Activated CD4-positive, alpha-beta T cell treated with anti-CD3 and anti-CD28 coated beads, Interleukin-2, amount 10 ng/mL, durations not matched to agents 7 days and 5 days (primary cell): ENCODE measurements around the gene CCDC190. TPM values are rescaled to one million over a fixed set of nuclear protein-coding genes. Genes with fewer than 3 reads are reported as not detected.
"Not testable (repeated sequence)": the region's sequence is repeated elsewhere in the genome, so short reads cannot be mapped to it uniquely, and the experiment has no call there.

Experiments used
- CTCF ChIA-PET: fragments of 350-600 bp; sonication (Branson Sonifier 250); formaldehyde crosslinking; loops from one replicate; lab custom pipeline; 2021; ENCODE audit warnings: antibody characterized with exemption; lab: Charles Lee
- POLR2A ChIA-PET: fragments of 350-600 bp; sonication (Branson Sonifier 250); formaldehyde crosslinking; loops from one replicate; lab custom pipeline; 2021; ENCODE audit warnings: antibody characterized with exemption; lab: Charles Lee
- DNase-seq: peaks from one replicate; pipeline ENCODE4 v3.0.0-alpha.2; 2020
- H3K27ac Mint-ChIP-seq: one replicate; pipeline ENCODE4 v1.8.0; 2021; ENCODE audit warnings: mild to moderate bottlenecking, moderate library complexity, mixed read lengths
- H3K27me3 Mint-ChIP-seq: one replicate; pipeline ENCODE4 v1.8.0; 2021; ENCODE audit warnings: mixed read lengths
- H3K36me3 Mint-ChIP-seq: one replicate; pipeline ENCODE4 v1.8.0; 2021; ENCODE audit warnings: low read depth, mixed read lengths
- H3K4me1 Mint-ChIP-seq: one replicate; pipeline ENCODE4 v1.8.0; 2021; ENCODE audit warnings: mixed read lengths
- H3K4me3 Mint-ChIP-seq: one replicate; pipeline ENCODE4 v1.8.0; 2021; ENCODE audit warnings: mild to moderate bottlenecking, moderate library complexity, mixed read lengths
- H3K9me3 Mint-ChIP-seq: one replicate; pipeline ENCODE4 v1.8.0; 2021; ENCODE audit warnings: mixed read lengths
- total RNA-seq, 2 experiments: library from RNA; stranded (reverse); gene quantifications; one replicate each; pipeline ENCODE4 v1.2.3, GENCODE V29; 2021

CCDC190 gene
- total RNA-seq, 2 experiments from 2014 or later = not detected

DNA sequence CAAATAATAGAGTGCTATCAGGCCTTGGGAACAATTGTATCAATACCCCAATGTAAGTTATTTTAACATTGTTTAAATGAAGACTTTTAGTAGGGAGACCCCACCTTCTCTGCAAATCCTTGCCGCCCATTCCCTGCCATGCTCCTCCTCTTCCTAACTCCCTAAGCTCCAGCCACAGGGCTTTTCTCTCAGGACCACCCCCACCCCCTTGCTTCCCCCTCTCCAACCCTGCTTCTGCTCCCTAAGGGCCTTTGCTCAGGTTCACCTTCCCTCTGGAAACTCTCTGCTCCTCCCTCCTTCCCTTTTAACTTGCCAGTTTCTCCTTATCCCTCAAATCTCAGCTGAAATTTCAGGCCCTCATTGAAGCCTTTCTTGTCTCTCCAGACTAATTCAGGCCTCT, 16.8 kb downstream of the CCDC190 start:
- H3K4me1 Mint-ChIP-seq = no peaks in the 10 kb centered on the region
- no peak overlapping the region for H3K4me3 Mint-ChIP-seq
- ChIA-PET CTCF (interaction anchor here (0.8 kb wide), 1 partner anchor 9 kb away, joined by 4 read pairs; no protein-coding TSS in a partner anchor), POLR2A (no interaction called here)
- no peak overlapping the region for H3K27ac Mint-ChIP-seq
- H3K27me3 Mint-ChIP-seq = peaks cover 25% of the 10 kb centered on the region
- H3K36me3 Mint-ChIP-seq = peaks cover 4% of the 10 kb centered on the region
- no peak for DNase-seq
- peaks cover 5% of the 10 kb centered on the region for H3K9me3 Mint-ChIP-seq

GRCh38 chr1:162840250-162840839, 20.6 kb downstream of the CCDC190 start:
- Mint-ChIP-seq H3K27ac (no peak overlapping the region), H3K27me3 (peaks cover 30% of the 10 kb centered on the region), H3K36me3 (peaks cover 16% of the 10 kb centered on the region), H3K9me3 (peaks cover 22% of the 10 kb centered on the region), H3K4me3 (no peak overlapping the region), H3K4me1 (peaks cover 10% of the 10 kb centered on the region)
- DNase-seq = no peak
- ChIA-PET CTCF (no interaction called here), POLR2A (no interaction called here)

DNA sequence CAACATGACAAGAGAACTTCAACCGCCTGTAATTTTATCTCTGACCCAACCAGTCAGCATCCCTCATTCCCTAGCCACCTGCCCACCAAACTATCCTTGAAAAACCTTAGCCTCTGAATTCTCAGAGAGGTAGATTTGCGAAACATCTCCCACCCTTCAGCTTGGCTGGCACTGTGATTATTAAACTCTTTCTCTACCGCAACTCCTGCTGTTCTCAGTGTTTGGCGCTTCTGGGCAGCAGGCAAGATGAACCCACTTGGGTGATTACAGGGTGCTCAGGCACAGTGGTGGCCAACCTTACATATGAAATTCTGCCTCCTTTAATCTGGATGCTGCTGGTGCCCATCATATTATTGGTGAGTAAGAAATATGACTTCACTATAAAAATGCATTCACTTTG, 22.1 kb downstream of the CCDC190 start:
- ChIA-PET CTCF (no interaction called here), POLR2A (no interaction called here)
- Mint-ChIP-seq H3K4me3 (no peak overlapping the region), H3K27ac (no peak overlapping the region), H3K9me3 (peaks cover 30% of the 10 kb centered on the region), H3K36me3 (peaks cover 19% of the 10 kb centered on the region), H3K27me3 (peaks cover 28% of the 10 kb centered on the region), H3K4me1 (peaks cover 22% of the 10 kb centered on the region)
- DNase-seq = no peak

GRCh38 chr1:162835157-162835899, 25.6 kb downstream of the CCDC190 start:
- no peak for DNase-seq

GRCh38 chr1:162832470-162832869, 28.5 kb downstream of the CCDC190 start:
- H3K27ac Mint-ChIP-seq = no peak overlapping the region
- ChIA-PET CTCF (no interaction called here), POLR2A (no interaction called here)
- no peak for DNase-seq
- peaks cover 19% of the 10 kb centered on the region for H3K9me3 Mint-ChIP-seq
- peaks cover 21% of the 10 kb centered on the region for H3K27me3 Mint-ChIP-seq
- H3K4me3 Mint-ChIP-seq = no peak overlapping the region
- peaks cover 29% of the 10 kb centered on the region for H3K4me1 Mint-ChIP-seq
- peaks cover 14% of the 10 kb centered on the region for H3K36me3 Mint-ChIP-seq

More at GRCh38 chr1:162835157-162835899, 25.6 kb downstream of the CCDC190 start:
- peaks cover 17% of the 10 kb centered on the region for H3K27me3 Mint-ChIP-seq
- H3K36me3 Mint-ChIP-seq = peaks cover 20% of the 10 kb centered on the region
- no peak overlapping the region for H3K4me3 Mint-ChIP-seq
- H3K4me1 Mint-ChIP-seq = peaks cover 29% of the 10 kb centered on the region
- peak overlapping the region; percentile 42 for H3K27ac Mint-ChIP-seq
- peaks cover 35% of the 10 kb centered on the region for H3K9me3 Mint-ChIP-seq
- ChIA-PET POLR2A (no interaction called here), CTCF (interaction anchor here (0.6 kb wide), 1 partner anchor 342 kb away, joined by 3 read pairs; no protein-coding TSS in a partner anchor)

DNA sequence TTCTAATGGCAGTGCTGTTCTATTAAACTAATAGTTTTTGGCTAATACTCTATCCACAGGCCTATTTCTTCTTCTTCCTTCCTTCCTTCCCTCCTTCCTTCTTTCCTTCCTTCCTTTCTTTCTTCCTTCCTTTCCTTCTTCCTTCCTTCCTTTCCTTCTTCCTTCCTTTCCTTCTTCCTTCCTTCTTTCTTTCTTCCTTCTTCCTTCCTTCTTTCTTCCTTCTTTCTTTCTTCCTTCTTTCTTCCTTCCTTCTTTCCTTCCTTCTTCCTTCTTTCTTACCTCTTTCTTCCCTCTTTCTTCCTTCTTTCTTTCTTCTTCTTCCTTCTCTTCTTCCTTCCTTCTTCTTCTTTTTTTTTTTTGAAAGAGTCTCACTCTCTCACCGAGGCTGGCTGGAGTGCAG, 31.7 kb downstream of the CCDC190 start:
- Mint-ChIP-seq H3K9me3 (peaks cover 8% of the 10 kb centered on the region), H3K4me1 (peaks cover 9% of the 10 kb centered on the region), H3K4me3 (no peak overlapping the region), H3K36me3 (peaks cover 5% of the 10 kb centered on the region), H3K27ac (no peak overlapping the region), H3K27me3 (peaks cover 31% of the 10 kb centered on the region)
- CTCF ChIA-PET = no interaction called here
- POLR2A ChIA-PET = no interaction called here
- no peak for DNase-seq

- H3K27me3 Mint-ChIP-seq = peaks cover 46% of the 10 kb centered on the region
- CTCF ChIA-PET = interaction anchor here (1.5 kb wide), 1 partner anchor 30 kb away, joined by 4 read pairs; no protein-coding TSS in a partner anchor
Observed at GRCh38 chr1:162823771-162824525, 37.0 kb downstream of the CCDC190 start.

GRCh38 chr1:162823231-162823630, 37.7 kb downstream of the CCDC190 start:
- Mint-ChIP-seq H3K36me3 (no peaks in the 10 kb centered on the region), H3K4me3 (no peak overlapping the region), H3K4me1 (peaks cover 16% of the 10 kb centered on the region), H3K27ac (no peak overlapping the region), H3K27me3 (peaks cover 40% of the 10 kb centered on the region), H3K9me3 (no peaks in the 10 kb centered on the region)
- POLR2A ChIA-PET = no interaction called here
- no peak for DNase-seq
- CTCF ChIA-PET = interaction anchor here (1.5 kb wide), 1 partner anchor 30 kb away, joined by 4 read pairs; no protein-coding TSS in a partner anchor

More at GRCh38 chr1:162823771-162824525, 37.0 kb downstream of the CCDC190 start:
- Mint-ChIP-seq H3K27ac (no peak overlapping the region), H3K36me3 (no peaks in the 10 kb centered on the region), H3K4me3 (no peak overlapping the region), H3K9me3 (no peaks in the 10 kb centered on the region), H3K4me1 (peaks cover 16% of the 10 kb centered on the region)
- DNase-seq = no peak
- POLR2A ChIA-PET = no interaction called here

DNA sequence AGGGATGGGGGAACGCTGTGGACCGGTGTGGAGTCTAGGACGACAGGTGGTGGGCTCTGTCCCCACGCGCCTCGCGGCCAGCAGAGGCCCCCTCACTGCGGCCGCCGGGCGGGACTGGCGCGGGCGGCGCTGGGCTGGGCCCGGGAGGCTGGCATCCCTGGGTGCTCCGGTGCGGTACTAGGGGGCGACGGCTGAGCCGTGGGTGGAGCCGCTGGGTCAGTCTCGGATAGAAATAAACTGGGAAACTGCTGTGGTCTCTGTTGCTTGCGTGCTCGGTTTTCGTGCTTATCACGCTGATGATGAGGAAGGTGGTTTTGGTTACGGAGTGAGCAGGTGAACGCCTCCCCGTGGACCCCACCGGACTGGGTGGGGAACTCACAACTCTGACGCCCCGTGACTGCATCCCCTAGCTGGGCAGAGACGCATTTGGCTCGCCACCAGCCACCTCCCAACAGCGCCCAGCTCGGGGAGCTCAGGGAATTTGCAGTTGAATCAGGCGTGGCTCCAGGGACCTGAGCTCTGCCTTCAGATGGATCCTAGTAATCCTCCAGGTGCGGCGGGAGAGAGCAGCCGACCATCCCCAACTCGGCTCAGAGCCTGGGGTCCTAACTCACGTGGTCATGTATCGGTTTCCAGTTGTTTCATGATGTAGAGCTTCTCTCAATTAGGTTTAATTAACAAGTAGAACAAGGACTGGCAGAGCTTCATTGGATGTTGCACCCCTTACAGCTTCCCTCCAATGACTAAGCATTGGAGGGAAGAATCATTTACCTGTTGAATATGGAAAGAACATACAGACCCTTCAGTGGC, 38.4 kb downstream of the CCDC190 start:
- Mint-ChIP-seq H3K36me3 (no peaks in the 10 kb centered on the region), H3K9me3 (no peaks in the 10 kb centered on the region), H3K27me3 (peaks cover 39% of the 10 kb centered on the region), H3K4me3 (peak overlapping the region; percentile 55), H3K4me1 (peaks cover 16% of the 10 kb centered on the region), H3K27ac (no peak overlapping the region)
- no peak for DNase-seq
- ChIA-PET POLR2A (no interaction called here), CTCF (interaction anchor here (1.5 kb wide), 1 partner anchor 31 kb away, joined by 4 read pairs; no protein-coding TSS in a partner anchor)

DNA sequence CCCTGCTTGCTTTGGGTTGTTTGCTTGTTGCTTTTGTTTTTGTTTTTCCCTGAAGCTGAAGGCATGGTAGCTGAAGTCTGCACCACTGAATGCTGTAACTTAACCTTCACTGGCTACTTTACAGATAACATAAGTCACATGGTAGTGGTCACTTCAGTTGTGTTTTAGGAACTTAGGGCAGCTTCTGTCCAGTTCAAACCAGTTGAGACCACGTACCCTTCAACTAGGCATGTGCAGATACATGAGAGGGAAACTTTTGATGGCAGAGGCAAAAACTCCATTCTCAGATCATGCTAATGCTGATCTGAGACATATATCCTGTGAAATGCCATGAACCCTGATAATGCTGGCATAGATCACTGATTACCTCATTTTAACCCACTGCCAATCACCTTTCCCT, 42.3 kb downstream of the CCDC190 start:
- H3K27me3 Mint-ChIP-seq = peaks cover 25% of the 10 kb centered on the region
- not testable (repeated sequence) for H3K36me3 Mint-ChIP-seq, H3K9me3 Mint-ChIP-seq

GRCh38 chr1:162818136-162818535, 42.8 kb downstream of the CCDC190 start:
- CTCF ChIA-PET, H3K27ac Mint-ChIP-seq, H3K36me3 Mint-ChIP-seq, DNase-seq, H3K4me3 Mint-ChIP-seq, POLR2A ChIA-PET, H3K9me3 Mint-ChIP-seq: not testable (repeated sequence)
- H3K4me1 Mint-ChIP-seq = peaks cover 14% of the 10 kb centered on the region
- H3K27me3 Mint-ChIP-seq = peaks cover 21% of the 10 kb centered on the region

More for the DNA sequence above, 42.3 kb downstream of the CCDC190 start:
- DNase-seq, CTCF ChIA-PET, H3K4me3 Mint-ChIP-seq, POLR2A ChIA-PET, H3K27ac Mint-ChIP-seq: not testable (repeated sequence)
- H3K4me1 Mint-ChIP-seq = peaks cover 16% of the 10 kb centered on the region

DNA sequence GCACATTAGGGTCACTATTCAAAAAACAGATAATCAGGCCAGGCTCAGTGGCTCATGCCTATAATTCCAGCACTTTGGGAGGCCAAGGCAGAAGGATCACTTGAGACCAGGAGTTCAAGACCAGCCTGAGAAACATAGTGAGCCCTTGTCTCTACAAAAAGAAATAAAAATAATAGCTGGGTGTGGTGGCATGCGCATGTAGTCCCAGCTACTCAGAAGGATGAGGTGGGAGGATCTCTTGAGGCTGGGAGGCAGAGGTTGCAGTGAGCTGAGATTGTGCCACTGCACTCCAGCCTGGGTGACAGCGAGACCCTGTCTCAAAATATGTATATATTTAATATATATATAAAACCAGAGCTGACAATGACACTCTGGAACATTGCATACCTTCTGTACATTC, 48.6 kb downstream of the CCDC190 start:
- POLR2A ChIA-PET = not testable (repeated sequence)

More for the DNA sequence above, 48.6 kb downstream of the CCDC190 start:
- CTCF ChIA-PET, H3K27ac Mint-ChIP-seq, H3K9me3 Mint-ChIP-seq, H3K27me3 Mint-ChIP-seq, H3K4me1 Mint-ChIP-seq, H3K4me3 Mint-ChIP-seq, DNase-seq: not testable (repeated sequence)
- peaks cover 31% of the 10 kb centered on the region for H3K36me3 Mint-ChIP-seq
